HUES64 (cell line): ENCODE measurements around the gene USP35.
"Not testable (repeated sequence)": the region's sequence is repeated elsewhere in the genome, so short reads cannot be mapped to it uniquely, and the experiment has no call there.

Source experiments
- H3K27ac ChIP-seq: 2 replicates; pipeline ENCODE4 v1.7.0; 2013; ENCODE audit warnings: low read depth, low read length, inconsistent platforms
- H3K27me3 ChIP-seq: 2 replicates; pipeline ENCODE4 v1.6.1; 2013; ENCODE audit warnings: mild to moderate bottlenecking, low read length; ENCODE audit not compliant: insufficient read depth
- H3K36me3 ChIP-seq: 2 replicates; pipeline ENCODE4 v1.6.1; 2013; ENCODE audit warnings: mild to moderate bottlenecking, low read length; ENCODE audit not compliant: insufficient read depth
- H3K4me1 ChIP-seq: 2 replicates; pipeline ENCODE4 v1.6.1; 2013; ENCODE audit warnings: mild to moderate bottlenecking, low read length, moderate library complexity; ENCODE audit not compliant: insufficient read depth
- H3K4me3 ChIP-seq: 2 replicates; pipeline ENCODE4 v1.5.1; 2013; ENCODE audit warnings: mild to moderate bottlenecking, low read length, moderate library complexity
- H3K9ac ChIP-seq: 2 replicates; pipeline ENCODE4 v1.6.1; 2013; ENCODE audit warnings: mild to moderate bottlenecking, low read depth, low read length
- H3K9me3 ChIP-seq: 2 replicates; pipeline ENCODE4 v1.6.1; 2013; ENCODE audit warnings: low read depth, low read length; ENCODE audit not compliant: insufficient read depth
- WGBS: fragments of 150-250, 120-280 bp; methylation state at CpG from one replicate; pipeline ENCODE4 v1.1.7; 2013; ENCODE audit warnings: missing lambda C conversion rate; 5-methylcytosine and 5-hydroxymethylcytosine counted together

Gene USP35

DNA sequence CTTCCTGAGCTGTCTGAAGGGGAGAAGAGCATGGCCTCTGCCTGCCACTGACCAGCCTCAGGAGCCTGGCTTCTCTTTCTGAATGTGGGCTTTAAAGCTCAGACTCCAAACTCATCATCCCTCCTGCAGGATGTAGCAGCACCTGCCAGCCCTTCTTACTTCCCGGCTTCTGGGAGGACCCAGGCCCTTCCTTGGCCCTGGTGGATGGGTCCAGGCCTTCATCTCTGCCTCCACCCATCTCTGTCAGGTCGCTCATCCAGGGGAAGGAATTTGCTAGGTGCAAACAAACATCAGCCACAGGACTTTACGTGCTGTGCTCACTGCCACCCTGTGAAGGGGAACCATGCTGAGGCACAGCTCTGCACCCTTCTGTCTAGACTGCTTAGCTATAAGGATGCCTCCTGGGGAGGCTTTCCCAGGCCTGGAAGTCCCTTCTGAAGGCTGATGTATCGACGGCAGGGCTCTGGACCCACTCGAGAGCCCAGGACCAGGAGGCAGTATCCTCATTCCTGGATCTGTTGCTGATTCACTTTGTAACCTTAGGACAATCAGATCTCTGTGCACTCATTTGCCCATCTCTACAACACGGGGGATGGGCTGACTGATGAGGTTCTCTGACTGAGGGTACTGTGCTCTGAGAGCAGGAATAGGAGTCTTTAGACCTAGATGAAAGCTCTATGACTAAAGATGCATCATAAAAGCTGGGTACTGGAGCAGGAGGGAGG, 30.9 kb downstream of the USP35 start:
- H3K36me3 ChIP-seq = peaks cover 48% of the 10 kb centered on the region
- H3K27ac ChIP-seq = no peak overlapping the region
- 92% methylated on average over 7 of the region's 7 CpGs for WGBS
- no peaks in the 10 kb centered on the region for H3K9me3 ChIP-seq
- H3K4me3 ChIP-seq = no peak overlapping the region
- H3K9ac ChIP-seq = no peak overlapping the region
- no peaks in the 10 kb centered on the region for H3K4me1 ChIP-seq
- H3K27me3 ChIP-seq = no peaks in the 10 kb centered on the region

DNA sequence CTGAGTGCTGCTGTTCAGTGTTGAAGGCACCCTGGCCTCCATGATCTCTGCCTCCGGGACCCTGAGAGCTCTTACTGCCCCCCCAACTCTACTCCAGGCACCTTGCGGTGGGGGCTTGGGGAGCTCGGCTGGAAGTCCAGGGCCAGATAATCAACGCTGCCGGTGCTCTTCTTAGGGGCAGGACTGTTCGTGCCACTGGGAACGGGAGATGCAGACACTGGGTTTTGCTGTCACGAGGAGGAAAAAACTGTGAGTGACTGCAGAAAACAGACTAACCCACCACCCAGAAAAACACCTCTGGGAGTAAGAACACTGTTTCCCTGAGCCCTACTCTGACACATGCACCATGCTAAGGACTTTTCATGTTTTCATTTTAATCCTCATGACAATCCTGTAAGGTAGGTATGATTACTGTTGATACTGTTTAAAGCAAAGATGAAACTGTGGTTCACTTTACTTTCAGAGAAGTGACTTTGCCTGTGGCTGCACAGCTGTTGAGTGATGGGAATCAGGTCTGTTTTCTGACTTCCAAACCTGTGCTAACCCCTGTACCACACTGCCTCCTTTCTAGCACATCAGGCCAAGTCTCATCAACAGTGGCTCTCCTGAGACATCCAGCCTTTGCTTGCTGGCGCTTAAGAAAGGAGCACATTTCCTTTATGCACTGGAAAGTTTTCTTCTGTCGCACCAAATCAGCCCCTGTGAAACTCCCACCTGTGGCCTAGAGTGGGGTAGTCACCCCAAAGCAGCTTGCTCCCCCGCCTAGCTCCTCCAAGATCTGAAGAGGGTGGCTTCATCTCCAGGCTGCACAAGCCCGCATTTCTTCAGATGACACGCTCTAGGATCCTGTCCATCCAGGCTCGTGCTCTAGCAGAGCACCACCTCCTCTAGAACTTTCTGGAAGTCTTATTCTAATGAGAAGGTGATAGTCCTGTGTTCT, 31.8 kb downstream of the USP35 start:
- H3K27me3 ChIP-seq = no peaks in the 10 kb centered on the region
- no peaks in the 10 kb centered on the region for H3K4me1 ChIP-seq
- H3K9ac ChIP-seq = no peak overlapping the region
- H3K9me3 ChIP-seq = no peaks in the 10 kb centered on the region
- no peak overlapping the region for H3K4me3 ChIP-seq
- 94% methylated on average over 14 of the region's 14 CpGs for WGBS
- peaks cover 46% of the 10 kb centered on the region for H3K36me3 ChIP-seq
- H3K27ac ChIP-seq = no peak overlapping the region

DNA sequence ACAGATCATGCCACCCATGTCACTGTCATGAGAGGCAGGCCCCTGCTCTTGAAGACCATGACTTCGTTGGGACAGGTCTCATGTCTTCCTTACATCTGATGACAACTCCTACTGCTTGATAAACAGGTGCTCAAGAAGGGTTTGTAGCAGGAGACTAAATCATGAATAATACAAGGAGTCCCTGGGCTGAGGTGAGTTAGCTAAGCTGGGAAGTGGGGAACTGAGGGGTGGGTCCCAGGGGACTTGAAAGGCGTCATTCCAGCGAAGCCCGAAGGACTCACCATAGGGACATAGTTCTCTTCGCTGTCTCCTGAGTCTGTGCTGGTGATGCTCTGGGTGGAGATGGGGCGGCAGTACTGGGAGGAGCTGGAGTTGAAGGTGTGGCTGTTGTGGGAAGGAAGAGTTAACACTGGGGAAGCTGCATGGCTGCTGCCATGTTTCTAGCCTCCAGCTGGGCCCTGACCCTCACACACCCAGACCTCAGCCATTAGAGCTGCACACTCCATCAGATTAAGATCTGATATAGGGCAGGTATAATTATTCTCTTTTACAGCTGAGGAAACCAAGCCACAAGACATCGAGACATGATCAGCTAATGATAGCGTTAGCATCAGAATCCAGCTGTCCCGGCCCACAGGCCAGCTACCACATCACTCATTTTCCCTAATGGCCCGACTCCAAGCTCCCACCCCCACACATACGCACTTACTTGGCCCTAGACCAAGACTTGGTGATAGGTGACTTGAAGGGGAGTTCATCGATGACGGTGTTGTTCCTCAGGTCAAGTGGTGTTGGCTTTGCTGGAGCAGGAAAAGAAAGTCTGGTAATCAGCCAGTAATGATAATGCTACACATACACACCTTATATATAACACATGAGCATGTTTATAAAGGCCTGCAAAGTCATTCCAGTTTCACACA, 32.9 kb downstream of the USP35 start:
- Histone ChIP-seq H3K36me3 (peaks cover 54% of the 10 kb centered on the region), H3K4me1 (no peaks in the 10 kb centered on the region), H3K4me3 (no peak overlapping the region), H3K27ac (no peak overlapping the region), H3K27me3 (no peaks in the 10 kb centered on the region), H3K9me3 (no peaks in the 10 kb centered on the region), H3K9ac (no peak overlapping the region)
- WGBS = 96% methylated on average over 12 of the region's 13 CpGs

DNA sequence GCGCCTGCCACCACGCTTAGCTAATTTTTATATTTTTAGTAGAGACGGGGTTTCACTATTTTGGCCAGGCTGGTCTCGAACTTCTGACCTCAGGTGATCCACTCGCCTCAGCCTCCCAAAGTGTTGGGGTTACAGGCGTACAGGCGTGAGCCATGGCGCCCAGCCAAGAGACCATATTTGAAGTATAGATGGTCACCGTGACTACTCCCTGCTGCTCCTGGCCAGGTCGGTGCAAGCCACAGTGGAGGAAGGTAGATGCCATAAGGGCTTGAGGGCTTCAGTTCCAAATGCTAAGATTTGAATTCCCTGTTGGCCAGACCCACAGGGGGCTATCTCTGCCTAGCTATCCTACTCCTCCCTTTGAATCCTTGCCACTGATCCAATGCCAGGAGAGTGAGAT, 34.0 kb downstream of the USP35 start:
- not testable (repeated sequence) for H3K9ac ChIP-seq, H3K9me3 ChIP-seq, H3K27me3 ChIP-seq, H3K4me1 ChIP-seq, H3K4me3 ChIP-seq, H3K27ac ChIP-seq
- 85% methylated on average over 10 of the region's 10 CpGs for WGBS
- peaks cover 52% of the 10 kb centered on the region for H3K36me3 ChIP-seq

DNA sequence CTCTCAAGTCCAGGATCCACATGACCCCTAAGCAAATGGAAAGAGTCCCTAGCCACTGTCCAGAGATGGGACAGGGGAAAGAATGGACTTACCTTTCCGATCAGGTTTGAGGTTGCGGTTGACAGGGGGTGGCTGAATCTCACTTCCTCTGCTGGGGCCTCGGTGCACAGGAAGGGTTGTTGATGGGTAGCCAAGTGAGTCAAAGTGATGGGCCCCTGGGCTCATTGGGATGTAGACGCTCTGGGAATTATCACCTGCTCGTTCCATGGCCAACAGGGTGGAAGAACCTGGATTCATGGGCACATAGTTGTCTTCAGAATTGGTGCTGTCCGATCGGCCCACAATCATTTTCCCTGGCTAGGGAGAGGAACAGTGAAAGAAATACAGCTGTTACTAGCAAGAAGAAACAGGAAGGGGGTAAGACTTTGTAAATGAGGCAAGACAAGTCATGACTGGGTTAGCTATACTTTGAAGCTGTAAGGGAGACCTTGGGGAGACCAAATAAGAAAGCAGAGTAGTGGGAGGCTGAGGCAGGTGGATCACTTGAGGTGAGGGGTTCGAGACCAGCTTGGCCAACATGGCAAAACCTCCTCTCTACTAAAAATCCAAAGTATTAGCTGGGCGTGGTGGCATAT, 34.7 kb downstream of the USP35 start:
- H3K4me1 ChIP-seq = no peaks in the 10 kb centered on the region
- H3K4me3 ChIP-seq = no peak overlapping the region
- no peak overlapping the region for H3K27ac ChIP-seq
- 96% methylated on average over 9 of the region's 9 CpGs for WGBS
- H3K9ac ChIP-seq = no peak overlapping the region
- H3K36me3 ChIP-seq = peaks cover 51% of the 10 kb centered on the region
- no peaks in the 10 kb centered on the region for H3K9me3 ChIP-seq
- no peaks in the 10 kb centered on the region for H3K27me3 ChIP-seq

DNA sequence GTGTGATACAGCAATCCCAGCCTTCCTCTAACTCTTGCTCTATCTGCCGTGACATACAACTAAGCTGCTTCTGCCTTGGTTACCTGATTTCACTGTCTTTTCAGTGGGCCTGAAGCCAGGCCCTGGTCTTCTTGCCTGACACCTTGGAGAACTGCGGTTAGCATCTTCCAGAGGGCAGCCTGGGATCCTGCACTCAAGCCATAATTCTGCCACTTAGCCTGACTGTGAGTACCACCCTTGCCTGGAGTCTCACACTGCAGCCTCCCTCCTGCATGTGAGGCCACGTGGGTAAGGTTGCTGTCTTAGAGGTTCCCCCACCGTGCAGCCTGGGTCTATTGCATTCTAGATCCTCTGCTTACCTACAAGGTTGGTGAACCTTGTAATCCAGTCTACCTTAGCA, 35.8 kb downstream of the USP35 start:
- Histone ChIP-seq H3K4me1 (no peaks in the 10 kb centered on the region), H3K9ac (no peak overlapping the region), H3K4me3 (no peak overlapping the region), H3K36me3 (peaks cover 42% of the 10 kb centered on the region), H3K9me3 (no peaks in the 10 kb centered on the region), H3K27me3 (no peaks in the 10 kb centered on the region), H3K27ac (no peak overlapping the region)
- WGBS = 93% methylated on average over 4 of the region's 4 CpGs

DNA sequence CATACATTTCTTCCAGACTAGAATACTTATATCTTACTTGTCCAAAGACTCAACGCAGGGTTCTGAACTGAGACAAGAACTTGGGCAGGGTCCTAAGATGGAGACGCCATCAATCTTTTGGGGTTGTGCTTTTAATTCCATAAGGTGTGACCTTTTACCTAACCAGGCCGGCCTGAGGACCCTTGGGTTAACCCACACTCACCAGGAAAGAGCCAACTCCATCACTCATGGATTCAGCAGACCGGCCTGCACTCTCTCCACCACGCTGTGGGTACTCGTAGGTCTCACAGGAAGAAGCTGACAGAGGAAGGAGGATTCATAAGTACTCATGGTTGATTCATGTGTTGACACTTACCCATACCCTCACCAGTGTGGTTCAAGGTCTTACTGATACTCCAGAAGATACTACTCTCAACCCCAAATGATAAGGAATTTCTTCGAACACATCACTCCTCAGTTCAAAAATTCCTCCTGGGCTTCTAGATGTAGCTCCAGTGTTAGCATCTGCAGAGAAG, 36.2 kb downstream of the USP35 start:
- Histone ChIP-seq H3K4me3 (no peak overlapping the region), H3K27me3 (no peaks in the 10 kb centered on the region), H3K9ac (no peak overlapping the region), H3K36me3 (peaks cover 38% of the 10 kb centered on the region), H3K27ac (no peak overlapping the region), H3K4me1 (no peaks in the 10 kb centered on the region), H3K9me3 (no peaks in the 10 kb centered on the region)
- WGBS = 90% methylated on average over 7 of the region's 7 CpGs

DNA sequence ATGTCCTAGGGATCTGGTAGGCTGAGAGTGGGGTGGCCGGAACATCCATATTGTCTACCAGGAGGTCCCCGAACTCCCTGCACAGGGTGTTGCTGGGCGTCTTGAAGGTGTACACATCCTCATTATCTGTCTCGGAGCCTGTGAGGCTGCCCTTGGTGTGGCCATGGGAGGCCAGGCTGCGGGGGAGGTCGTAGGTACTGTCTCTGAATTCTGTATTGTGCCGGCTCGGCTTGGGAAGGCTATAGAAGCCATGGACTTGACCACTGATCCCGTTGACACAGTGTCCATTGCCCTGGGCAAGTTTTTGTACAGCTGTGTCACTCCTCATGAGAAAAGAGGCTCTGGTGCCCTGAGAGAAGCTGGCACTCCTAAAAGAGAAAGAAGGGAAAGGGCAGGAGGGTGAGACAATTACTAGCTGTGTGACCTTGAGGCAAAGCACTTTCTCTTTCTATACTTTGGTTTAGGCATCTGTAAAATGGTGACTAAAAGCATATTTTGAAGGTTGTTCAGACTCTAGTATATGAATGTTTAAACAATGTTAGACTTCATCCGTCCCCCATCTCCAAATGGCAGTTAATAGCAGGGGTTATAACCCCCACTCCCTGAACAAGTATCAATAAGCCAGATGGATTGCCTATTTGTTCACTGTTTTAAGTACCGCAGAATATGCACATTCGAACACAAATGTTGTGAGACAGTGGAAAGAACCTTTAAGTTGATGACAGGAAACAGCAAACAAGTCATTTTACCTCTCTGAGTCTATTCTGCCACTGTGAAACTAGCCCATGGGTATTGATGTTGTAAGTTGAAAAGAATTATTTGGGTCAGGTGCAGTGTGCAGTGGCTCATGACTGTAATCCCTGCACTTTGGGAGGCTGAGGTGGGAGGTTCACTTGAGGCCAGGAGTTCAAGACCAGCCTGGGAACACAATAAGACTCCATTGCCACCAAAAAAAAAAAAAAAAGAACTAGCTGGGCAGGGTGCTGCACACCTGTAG, 38.3 kb downstream of the USP35 start:
- Histone ChIP-seq H3K9me3 (no peaks in the 10 kb centered on the region), H3K9ac (no peak overlapping the region), H3K27ac (no peak overlapping the region), H3K4me3 (no peak overlapping the region), H3K4me1 (no peaks in the 10 kb centered on the region), H3K27me3 (no peaks in the 10 kb centered on the region), H3K36me3 (peaks cover 19% of the 10 kb centered on the region; the same call in 1 of the 2 replicates)
- 95% methylated on average over 12 of the region's 12 CpGs for WGBS

DNA sequence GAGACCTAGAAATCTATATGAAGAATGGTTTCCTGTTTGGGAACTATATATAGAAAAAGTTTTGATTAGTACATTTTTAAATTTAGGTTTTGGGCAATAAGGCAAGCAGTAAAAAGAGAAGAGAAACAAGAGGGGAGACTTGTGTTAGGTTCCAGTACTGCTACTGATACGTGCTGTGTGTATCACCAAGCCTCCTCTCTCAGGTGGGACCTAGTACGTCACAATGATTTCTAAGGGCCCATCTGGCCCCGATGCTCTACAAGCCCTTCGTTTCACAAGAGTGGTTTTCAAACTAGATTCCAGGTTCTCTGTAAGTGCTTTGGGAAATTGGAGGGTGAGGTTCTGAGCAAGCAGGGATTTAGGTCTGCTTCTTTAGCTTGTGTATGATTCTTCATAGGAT, 39.2 kb downstream of the USP35 start:
- Histone ChIP-seq H3K4me1 (no peaks in the 10 kb centered on the region), H3K9ac (no peak overlapping the region), H3K27ac (no peak overlapping the region), H3K9me3 (no peaks in the 10 kb centered on the region), H3K36me3 (peaks cover 15% of the 10 kb centered on the region; the same call in 1 of the 2 replicates), H3K27me3 (no peaks in the 10 kb centered on the region), H3K4me3 (no peak overlapping the region)
- WGBS = 90% methylated on average over 4 of the region's 4 CpGs
